Endothelial cell of umbilical vein (primary cell): ENCODE data around the gene GATA1. TPM values are rescaled to one million over a fixed set of nuclear protein-coding genes. Genes with fewer than 3 reads are reported as not detected.

Source experiments
- BruUV-seq: library from RNA; stranded (reverse); fragments of 400-500 nt; replicated peaks from 2 replicates; lab custom pipeline; 2021; lab: Mats Ljungman, UMichigan
- CTCF ChIA-PET: fragments of 300-600, 350-600 bp; sonication (Branson Sonifier 250); formaldehyde crosslinking; loops from one replicate; lab custom pipeline; 2021; ENCODE audit warnings: antibody characterized with exemption, inconsistent platforms; lab: Charles Lee
- POLR2A ChIA-PET: fragments of 300-600, 350-600 bp; sonication (Branson Sonifier 250); formaldehyde crosslinking; loops from one replicate; lab custom pipeline; 2021; ENCODE audit warnings: antibody characterized with exemption, inconsistent platforms; lab: Charles Lee
- DNase-seq: peaks from one replicate; pipeline ENCODE4 v3.0.0-alpha.2; 2011; ENCODE audit warnings: low read depth, low spot score
- FAIRE-seq: peaks from 2 replicates; lab custom pipeline; 2011; peaks lifted over from hg19 to GRCh38; lab: Jason Lieb, UNC
- H2AFZ ChIP-seq: 2 replicates; pipeline ENCODE4 v1.6.0; 2012; ENCODE audit warnings: low read depth, low read length, control low read depth, inconsistent platforms
- H3K27ac ChIP-seq: 2 replicates; pipeline ENCODE4 v1.5.1; 2011; ENCODE audit warnings: low read depth, mild to moderate bottlenecking, control low read depth, low read length, moderate library complexity; ENCODE audit not compliant: insufficient read depth
- H3K27me3 ChIP-seq, 2 experiments: 2 replicates each; pipeline versions ENCODE4 v1.6.0 to v1.6.1; 2011; ENCODE audit warnings: low read length in 2 of 2, mixed read lengths in 1 of 2; ENCODE audit not compliant: control insufficient read depth in 2 of 2, insufficient read depth in 2 of 2
- H3K36me3 ChIP-seq, 2 experiments: 2 replicates in 1 of 2; 3 replicates in 1 of 2; pipeline ENCODE4 v1.5.1; 2011; ENCODE audit warnings: low read length in 2 of 2, mild to moderate bottlenecking in 1 of 2, moderate library complexity in 1 of 2; ENCODE audit not compliant: control insufficient read depth in 2 of 2, insufficient read depth in 2 of 2; ENCODE audit errors: extremely low read depth in 1 of 2
- H3K4me1 ChIP-seq: 3 replicates; pipeline ENCODE4 v1.5.1; 2011; ENCODE audit warnings: mild to moderate bottlenecking, low read length; ENCODE audit not compliant: control insufficient read depth, insufficient read depth; ENCODE audit errors: extremely low read depth
- H3K4me2 ChIP-seq: 2 replicates; pipeline ENCODE4 v1.6.1; 2011; ENCODE audit warnings: low read length, control low read depth, mixed read lengths; ENCODE audit not compliant: insufficient read depth
- H3K4me3 ChIP-seq, 3 experiments: fragments of 200-600 bp in 1 of 3; sonication (generic), shearing (Covaris generic) in 1 of 3; replicated peaks in 1 of 3; 2 replicates each; pipeline ENCODE4 v1.5.1; 2011 to 2016; ENCODE audit warnings: control low read depth in 3 of 3, low read length in 3 of 3, mild to moderate bottlenecking in 2 of 3, inconsistent platforms in 1 of 3, low read depth in 1 of 3, moderate library complexity in 1 of 3; ENCODE audit not compliant: insufficient read depth in 1 of 3
- H3K79me2 ChIP-seq: 2 replicates; pipeline ENCODE4 v1.6.0; 2012; ENCODE audit warnings: low read length, inconsistent platforms; ENCODE audit not compliant: control insufficient read depth, insufficient read depth
- H3K9ac ChIP-seq: replicated peaks from 2 replicates; pipeline ENCODE3; 2011; ENCODE audit warnings: low read length, control low read depth; ENCODE audit not compliant: insufficient read depth; ENCODE audit errors: extremely low read depth
- H3K9me1 ChIP-seq: replicated peaks from 3 replicates; pipeline ENCODE4 v1.6.0; 2011; ENCODE audit warnings: mild to moderate bottlenecking, low read length; ENCODE audit not compliant: control insufficient read depth, insufficient read depth; ENCODE audit errors: extremely low read depth
- H3K9me3 ChIP-seq: replicated peaks from 2 replicates; pipeline ENCODE4 v1.5.1; 2012; ENCODE audit warnings: low read length, inconsistent platforms; ENCODE audit not compliant: control insufficient read depth, insufficient read depth
- H4K20me1 ChIP-seq: replicated peaks from 2 replicates; pipeline ENCODE3; 2011; ENCODE audit warnings: mild to moderate bottlenecking, low read length; ENCODE audit not compliant: control insufficient read depth, insufficient read depth; ENCODE audit errors: extremely low read depth
- EZH2 ChIP-seq: IDR thresholded peaks from 2 replicates; pipeline ENCODE4 v1.6.1; 2012; ENCODE audit warnings: borderline replicate concordance, low read depth, mild to moderate bottlenecking, moderate library complexity, low read length, inconsistent platforms; ENCODE audit not compliant: severe bottlenecking
- GATA2 ChIP-seq: IDR thresholded peaks from 2 replicates; pipeline ENCODE4 v1.7.0; 2011; ENCODE audit warnings: low read depth, mild to moderate bottlenecking, moderate library complexity, mixed read lengths, low read length; ENCODE audit not compliant: insufficient read length, insufficient read depth
- JUN ChIP-seq: IDR thresholded peaks from 2 replicates; pipeline ENCODE4 v1.6.1; 2011; ENCODE audit warnings: borderline replicate concordance, low read depth; ENCODE audit not compliant: insufficient read length, insufficient read depth
- MYC ChIP-seq: IDR thresholded peaks from one replicate; pipeline ENCODE4 v1.6.1; 2011; ENCODE audit warnings: mild to moderate bottlenecking, low read depth, low read length
- POLR2A ChIP-seq: IDR thresholded peaks from 2 replicates; pipeline ENCODE4 v1.6.1; 2012; ENCODE audit warnings: low read depth, mild to moderate bottlenecking, control low read depth, low read length
- POLR2AphosphoS5 ChIP-seq: IDR thresholded peaks from 2 replicates; pipeline ENCODE4 v1.6.1; 2012; ENCODE audit warnings: low read depth, mild to moderate bottlenecking, control low read depth, low read length, moderate library complexity; ENCODE audit not compliant: insufficient read depth
- dilution Hi-C: fragments of 300-500 bp; cut with MboI; formaldehyde crosslinking; loops from one replicate; pipeline ENCODE4 v1.15.0; 2019; ENCODE audit warnings: low sequenced_read_pairs; ENCODE audit not compliant: extremely low pct_ligation_motif_present
- intact Hi-C: fragments of 100-400 bp; cut with micrococcal nuclease; formaldehyde crosslinking; loops from one replicate; pipeline ENCODE4 v1.10.0; 2022
- polyA plus RNA-seq, 4 experiments: library from polyadenylated mRNA; depleted of rRNA in 3 of 4; stranded (reverse) in 3 of 4; unstranded in 1 of 4; fragments of >200 nt; gene quantifications; 2 replicates each; pipeline versions ENCODE4 v1.2.1 to v1.2.3, GENCODE V29; 2011 to 2012; ENCODE audit warnings: missing spikeins in 1 of 4
- total RNA-seq: library from RNA; stranded (reverse); gene quantifications from 2 replicates; pipeline ENCODE4 v1.2.3, GENCODE V29; 2021
- TF ChIP-seq, protein P1 (sequence below): IDR thresholded peaks from 2 replicates; pipeline ENCODE4 v1.6.1; 2011; ENCODE audit not compliant: insufficient read depth, insufficient read length
- TF ChIP-seq, protein P2 (sequence below), 2 donors: IDR thresholded peaks; 1 replicate in 1 of 2; 2 replicates in 1 of 2; pipeline ENCODE4 v1.5.1; 2011; ENCODE audit warnings: low read length in 2 of 2, mild to moderate bottlenecking in 2 of 2, moderate library complexity in 2 of 2, control low read depth in 1 of 2, inconsistent platforms in 1 of 2, low read depth in 1 of 2; ENCODE audit not compliant: insufficient read depth in 1 of 2; ENCODE audit errors: extremely low read depth in 1 of 2

The GATA1 gene
- total and polyA plus RNA-seq, 2 donors (not counting 3 experiments of a cell fraction or from before 2014, with no cell fraction given) = not detected

DNA sequence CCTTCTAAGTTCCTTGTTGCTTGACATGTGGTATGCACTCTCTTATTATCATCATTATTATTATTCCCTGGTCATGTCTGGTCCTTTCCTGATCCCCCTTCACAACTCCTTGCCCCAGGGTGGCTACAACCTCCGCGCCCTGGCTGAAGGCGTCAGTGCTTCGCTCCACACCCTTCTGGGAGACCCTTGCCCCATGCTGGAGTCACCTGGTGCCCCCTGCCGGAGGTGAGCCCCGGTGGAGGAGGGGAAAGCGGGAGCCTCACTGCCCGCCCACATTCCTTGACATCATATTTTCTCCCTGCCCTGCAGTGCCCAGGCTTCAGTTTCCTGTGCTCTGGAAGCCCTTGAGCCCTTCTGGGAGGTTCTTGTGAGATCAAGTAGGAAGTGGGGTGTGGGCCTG, 28.9 kb downstream of the GATA1 start:
- no peaks in the 10 kb centered on the region for H3K27me3 ChIP-seq
- no peak overlapping the region for H2AFZ ChIP-seq
- no peaks in the 10 kb centered on the region for H3K79me2 ChIP-seq
- dilution Hi-C loops (no loop called here), intact Hi-C loops (no loop called here)
- ChIA-PET POLR2A (no interaction called here), CTCF (no interaction called here)
- no peak overlapping the region for H3K9ac ChIP-seq
- H3K9me1 ChIP-seq = no peaks in the 10 kb centered on the region
- DNase-seq (no peak), FAIRE-seq (no peak)
- no peak overlapping the region for H3K4me3 ChIP-seq
- TF ChIP-seq POLR2A (no peak), POLR2AphosphoS5 (no peak), MYC (no peak)
- TF ChIP-seq, protein P1, sequence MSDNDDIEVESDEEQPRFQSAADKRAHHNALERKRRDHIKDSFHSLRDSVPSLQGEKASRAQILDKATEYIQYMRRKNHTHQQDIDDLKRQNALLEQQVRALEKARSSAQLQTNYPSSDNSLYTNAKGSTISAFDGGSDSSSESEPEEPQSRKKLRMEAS = no peak
- no TSS peak for BruUV-seq
- H3K27ac ChIP-seq = no peak overlapping the region
- H3K4me1 ChIP-seq = no peaks in the 10 kb centered on the region
- no peak overlapping the region for H3K4me2 ChIP-seq
- peaks cover 0 to 2% of the 10 kb centered on the region in 2 experiments for H3K36me3 ChIP-seq
- H4K20me1 ChIP-seq = no peaks in the 10 kb centered on the region
- no peaks in the 10 kb centered on the region for H3K9me3 ChIP-seq

DNA sequence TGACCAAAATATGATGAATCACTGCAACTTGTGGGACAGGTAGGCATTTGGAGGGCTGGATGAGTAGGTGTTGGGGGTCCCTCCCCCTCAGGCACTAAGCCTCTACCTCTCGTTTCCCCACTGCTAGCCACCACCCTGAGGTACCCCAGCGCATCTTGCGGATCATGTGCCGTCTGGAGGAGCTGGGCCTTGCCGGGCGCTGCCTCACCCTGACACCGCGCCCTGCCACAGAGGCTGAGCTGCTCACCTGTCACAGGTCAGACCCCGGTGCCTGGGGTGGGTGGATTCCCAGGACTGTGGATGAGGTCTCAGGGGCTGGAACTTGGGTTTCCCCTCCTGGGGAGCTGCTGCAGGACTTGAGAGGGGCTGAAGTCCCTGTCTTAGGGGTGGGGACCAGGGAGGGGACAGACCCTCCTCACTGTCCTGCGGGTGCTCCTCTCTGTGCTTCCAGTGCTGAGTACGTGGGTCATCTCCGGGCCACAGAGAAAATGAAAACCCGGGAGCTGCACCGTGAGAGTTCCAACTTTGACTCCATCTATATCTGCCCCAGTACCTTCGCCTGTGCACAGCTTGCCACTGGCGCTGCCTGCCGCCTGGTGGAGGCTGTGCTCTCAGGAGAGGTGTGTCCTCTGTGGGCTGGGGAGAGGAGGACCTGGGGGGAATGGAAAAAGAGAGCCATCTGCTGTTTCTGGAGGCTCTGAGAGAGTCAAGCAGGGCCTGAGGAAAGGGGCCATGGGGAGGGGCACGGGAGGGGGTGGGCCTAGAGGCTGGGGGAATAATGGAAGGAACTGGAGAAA, 29.8 kb downstream of the GATA1 start:
- dilution Hi-C loops = no loop called here
- peaks cover 0 to 2% of the 10 kb centered on the region in 2 experiments for H3K36me3 ChIP-seq
- H4K20me1 ChIP-seq = no peaks in the 10 kb centered on the region
- DNase-seq (no peak), FAIRE-seq (no peak)
- POLR2A ChIA-PET = no interaction called here
- H2AFZ ChIP-seq = no peak overlapping the region
- no TSS peak for BruUV-seq
- no peaks in the 10 kb centered on the region for H3K4me1 ChIP-seq
- no peak overlapping the region for H3K4me3 ChIP-seq
- no peaks in the 10 kb centered on the region for H3K9me1 ChIP-seq
- H3K9ac ChIP-seq = no peak overlapping the region
- no peaks in the 10 kb centered on the region for H3K9me3 ChIP-seq
- no peak overlapping the region for H3K4me2 ChIP-seq
- intact Hi-C loops = no loop called here
- CTCF ChIA-PET = no interaction called here
- H3K27ac ChIP-seq = no peak overlapping the region
- H3K79me2 ChIP-seq = no peaks in the 10 kb centered on the region
- H3K27me3 ChIP-seq = no peaks in the 10 kb centered on the region
- TF ChIP-seq JUN (no peak), GATA2 (no peak), MYC (no peak), POLR2AphosphoS5 (no peak), POLR2A (no peak), EZH2 (no peak)
- TF ChIP-seq, protein P2, sequence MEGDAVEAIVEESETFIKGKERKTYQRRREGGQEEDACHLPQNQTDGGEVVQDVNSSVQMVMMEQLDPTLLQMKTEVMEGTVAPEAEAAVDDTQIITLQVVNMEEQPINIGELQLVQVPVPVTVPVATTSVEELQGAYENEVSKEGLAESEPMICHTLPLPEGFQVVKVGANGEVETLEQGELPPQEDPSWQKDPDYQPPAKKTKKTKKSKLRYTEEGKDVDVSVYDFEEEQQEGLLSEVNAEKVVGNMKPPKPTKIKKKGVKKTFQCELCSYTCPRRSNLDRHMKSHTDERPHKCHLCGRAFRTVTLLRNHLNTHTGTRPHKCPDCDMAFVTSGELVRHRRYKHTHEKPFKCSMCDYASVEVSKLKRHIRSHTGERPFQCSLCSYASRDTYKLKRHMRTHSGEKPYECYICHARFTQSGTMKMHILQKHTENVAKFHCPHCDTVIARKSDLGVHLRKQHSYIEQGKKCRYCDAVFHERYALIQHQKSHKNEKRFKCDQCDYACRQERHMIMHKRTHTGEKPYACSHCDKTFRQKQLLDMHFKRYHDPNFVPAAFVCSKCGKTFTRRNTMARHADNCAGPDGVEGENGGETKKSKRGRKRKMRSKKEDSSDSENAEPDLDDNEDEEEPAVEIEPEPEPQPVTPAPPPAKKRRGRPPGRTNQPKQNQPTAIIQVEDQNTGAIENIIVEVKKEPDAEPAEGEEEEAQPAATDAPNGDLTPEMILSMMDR (IDR thresholded peaks at IDR 0.05; ENCODE audit: extremely low read depth in 1 of 2, insufficient read depth in 1 of 2, low read depth in 1 of 2, low read length in 2 of 2) = no peak
- TF ChIP-seq, protein P1 = no peak
